Suppressor macrophage (primary cell): ENCODE data around the gene SLC14A1.
A peak's percentile ranks its signal among the peaks of the same experiment; 100 is the strongest.

Source experiments
- DNase-seq, 4 experiments: peaks; one replicate each; pipeline ENCODE4 v3.0.0-alpha.2; 2020 to 2022
- total RNA-seq, 17 experiments: gene quantifications; one replicate each; lab custom pipeline; 2026; ENCODE audit warnings: mixed read lengths in 6 of 17, inconsistent platforms in 3 of 17; lab: John Stamatoyannopoulos, UW

SLC14A1 gene
- 0 to 3.5 (median 0) reads per million in 17 experiments for total RNA-seq

DNA sequence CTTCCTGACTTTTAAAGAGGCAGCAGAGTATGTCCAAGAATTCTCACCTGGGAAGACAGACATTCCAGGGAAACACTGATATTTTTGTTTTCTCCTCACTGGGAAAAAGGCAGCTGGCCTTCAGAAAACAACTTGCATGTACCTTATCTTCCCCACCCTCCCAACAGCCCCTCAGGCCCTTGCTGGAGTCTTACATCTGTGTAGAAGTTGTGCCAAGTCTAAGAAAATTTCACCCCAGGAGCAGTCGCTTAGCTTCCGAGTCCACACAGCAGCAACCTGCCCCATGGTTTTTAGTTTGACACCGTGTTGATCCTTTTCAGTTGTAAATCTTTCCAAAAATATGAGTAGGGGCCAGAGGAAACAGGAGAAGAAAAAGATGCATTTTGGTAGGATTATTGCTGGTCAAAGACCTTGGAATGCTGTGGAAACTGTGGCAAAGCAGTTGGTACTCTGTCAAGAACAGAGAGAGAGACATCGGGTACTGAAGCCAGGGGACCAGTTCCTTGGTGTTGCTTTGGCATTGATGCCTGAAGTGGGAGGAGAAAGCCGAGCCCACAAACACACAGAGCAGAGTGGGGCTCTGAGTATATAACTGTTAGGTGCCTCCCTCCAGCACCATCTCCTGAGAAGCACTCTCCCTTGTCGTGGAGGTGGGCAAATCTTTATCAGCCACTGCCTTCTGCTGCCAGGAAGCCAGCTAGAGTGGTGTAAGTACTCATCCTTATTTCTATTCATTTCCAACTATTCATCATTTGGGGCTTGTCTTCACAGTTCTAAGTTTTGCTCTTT is at the start of gene SLC14A1:
SLC14A1 (plus strand) TSS at position 615 of the 789 bp plus-strand sequence. CDS start 6,140 bp downstream, outside the sequence.
- no peak for DNase-seq

- DNase-seq, result no peak
Observed at GRCh38 chr18:45677276-45677807, 46.6 kb upstream of the SLC14A1 start.

DNA sequence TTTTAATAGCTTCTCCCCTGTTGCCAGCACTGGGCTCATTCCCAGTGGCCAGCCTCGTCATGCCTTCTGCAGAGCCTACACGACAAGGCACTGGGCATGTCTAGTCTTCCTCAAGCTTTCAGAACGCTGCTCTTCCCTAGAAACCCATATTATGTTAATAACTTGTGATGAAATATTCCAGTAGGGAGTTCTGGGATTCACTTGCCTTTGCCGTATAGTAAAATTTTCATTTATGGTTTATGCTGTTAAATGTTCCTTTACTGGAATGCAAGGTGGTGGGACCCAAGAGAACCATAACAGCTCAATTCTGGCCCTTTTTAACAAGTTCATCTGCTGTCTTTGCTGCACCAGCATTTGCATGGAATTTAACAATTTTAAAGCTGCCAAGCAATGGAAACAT is 45.5 kb upstream of the SLC14A1 start:
- no peak for DNase-seq

DNA sequence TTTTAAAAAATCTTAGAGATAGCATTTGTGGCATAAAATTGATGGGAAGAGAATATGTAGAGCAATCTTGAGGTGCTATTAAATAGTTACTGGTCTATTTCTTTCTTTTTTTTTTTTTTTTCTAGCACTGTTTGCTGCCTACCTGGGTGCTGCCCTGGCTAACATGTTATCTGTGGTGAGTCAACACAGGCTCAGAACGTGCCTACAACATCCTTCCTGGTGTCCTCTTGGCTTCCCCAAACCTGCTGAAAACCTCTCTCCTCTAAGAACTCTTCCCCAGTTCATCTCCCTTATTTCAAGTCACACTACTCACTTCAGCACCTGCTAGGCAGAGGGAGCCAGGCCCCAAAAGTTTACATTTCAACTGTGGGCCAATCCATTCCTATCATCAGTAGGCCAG is 45.1 kb upstream of the SLC14A1 start:
- DNase-seq, result no peak

GRCh38 chr18:45680066-45680690 is 43.8 kb upstream of the SLC14A1 start:
- DNase-seq, result peak in 1 of 4 experiments; percentile 52

DNA sequence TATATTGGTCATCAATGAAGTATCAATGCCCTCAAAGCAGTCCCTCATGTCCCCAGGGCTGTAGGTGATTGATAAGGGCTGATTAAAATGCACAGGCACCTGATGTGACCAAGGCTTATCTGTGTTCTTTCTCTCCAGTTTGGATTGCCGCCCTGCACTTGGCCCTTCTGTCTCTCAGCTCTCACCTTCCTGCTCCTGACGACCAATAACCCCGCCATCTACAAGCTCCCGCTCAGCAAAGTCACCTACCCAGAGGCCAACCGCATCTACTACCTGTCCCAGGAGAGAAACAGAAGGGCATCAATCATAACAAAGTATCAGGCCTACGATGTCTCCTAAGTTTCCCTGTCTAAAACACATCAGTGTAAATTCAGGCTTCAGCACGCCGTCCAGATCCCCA is 41.8 kb upstream of the SLC14A1 start:
- no peak for DNase-seq

- no peak for DNase-seq
Observed at GRCh38 chr18:45684341-45685115, 39.5 kb upstream of the SLC14A1 start.

DNA sequence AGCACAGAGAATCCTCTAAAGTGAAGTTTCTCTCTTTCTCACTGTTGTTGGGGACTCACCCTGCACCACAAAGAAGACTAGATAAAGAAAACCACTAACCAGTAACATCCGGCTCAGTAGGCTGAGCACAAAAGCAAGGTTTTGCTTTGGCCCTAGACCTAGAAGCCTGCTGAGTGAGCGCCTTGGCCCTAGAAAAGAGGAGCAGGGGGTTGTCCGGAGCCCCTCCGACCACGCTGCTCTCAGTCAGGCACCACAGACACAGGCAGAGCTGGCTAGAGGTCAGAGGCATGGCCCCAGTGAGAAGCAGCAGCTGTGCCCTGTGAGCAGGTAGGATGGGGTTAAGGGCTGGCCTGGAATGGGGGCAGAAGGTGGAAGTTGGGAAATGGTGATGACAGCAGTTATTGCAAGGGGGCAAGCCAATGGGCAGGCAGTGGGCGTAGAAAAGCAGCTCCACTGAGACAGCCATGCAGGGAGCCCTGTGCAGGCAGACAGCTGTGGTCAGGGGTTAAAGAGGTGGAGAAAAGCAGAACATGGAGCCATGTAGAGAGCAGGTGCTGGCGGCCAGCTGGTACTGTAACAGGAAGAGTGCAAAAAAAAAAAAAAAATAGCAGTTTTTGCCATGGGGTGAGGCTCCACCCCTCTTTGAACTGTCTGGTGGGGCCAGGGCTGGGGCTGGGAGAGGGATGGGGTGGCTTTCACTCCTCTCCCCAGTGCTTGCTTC is 36.9 kb upstream of the SLC14A1 start:
- DNase-seq, result peak; percentile 84 to 94 (median 87)

DNA sequence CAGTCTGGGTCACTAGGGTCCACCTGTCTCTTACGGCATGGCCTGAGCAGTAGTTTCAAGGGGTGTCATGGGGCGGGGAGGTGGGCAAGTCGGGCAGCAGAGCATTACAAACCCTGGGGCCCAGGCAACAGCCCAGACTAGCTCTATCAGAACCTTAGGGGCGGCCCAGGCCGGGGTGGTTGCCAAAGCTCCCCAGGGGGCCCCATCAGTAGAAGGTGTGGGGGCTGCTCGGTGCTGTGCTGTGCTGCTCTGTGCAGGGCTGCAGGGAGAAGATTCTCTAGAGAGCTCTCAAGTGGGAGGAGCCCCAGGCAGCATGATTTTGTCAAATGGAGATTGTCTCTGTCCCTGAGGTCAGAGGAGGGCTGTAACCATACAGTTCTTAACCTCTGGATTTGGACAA is 36.4 kb upstream of the SLC14A1 start:
- DNase-seq, result peak in 1 of 4 experiments; percentile 14

DNA sequence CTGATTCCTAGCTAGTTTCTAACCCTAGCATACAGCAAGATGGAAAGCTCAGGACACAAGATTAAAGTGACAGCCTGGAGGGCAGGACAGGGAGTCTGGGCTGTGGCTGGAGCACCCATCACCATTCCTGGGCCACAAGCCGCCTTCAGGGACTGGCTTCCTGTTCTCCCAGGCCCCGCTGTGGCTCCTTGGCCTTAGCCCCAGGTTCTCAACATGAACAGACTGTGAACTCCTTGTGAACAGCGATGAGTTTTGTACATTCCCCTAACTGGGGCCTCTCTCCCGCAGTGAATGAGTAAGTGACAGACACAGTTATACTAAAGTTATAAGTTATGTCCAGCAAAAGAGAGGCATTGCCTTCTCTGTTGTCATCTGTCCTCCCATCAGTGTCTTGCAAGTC is 35.9 kb upstream of the SLC14A1 start:
- DNase-seq, result peak in 1 of 4 experiments; percentile 17

DNA sequence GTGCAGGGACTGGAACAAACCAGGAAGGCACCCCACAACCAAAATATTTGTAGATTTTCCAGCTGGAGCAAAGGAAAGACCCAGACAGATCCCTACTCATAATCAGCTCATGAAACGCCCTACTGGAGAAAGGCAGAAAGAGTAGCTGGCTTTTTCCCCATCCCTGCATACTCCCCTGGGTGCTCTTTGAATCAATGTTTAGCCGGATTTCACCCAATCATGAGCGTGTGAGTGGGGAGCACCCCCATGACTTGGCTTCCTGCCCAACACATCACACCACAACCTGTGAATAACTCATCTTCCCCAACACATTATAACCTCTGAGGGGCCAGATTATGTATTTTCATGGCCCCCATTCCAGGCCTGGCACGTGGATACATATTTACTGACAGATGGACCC is 35.1 kb upstream of the SLC14A1 start:
- DNase-seq, result peak in 3 of 4 experiments; percentile 24 to 56 (median 34)

DNA sequence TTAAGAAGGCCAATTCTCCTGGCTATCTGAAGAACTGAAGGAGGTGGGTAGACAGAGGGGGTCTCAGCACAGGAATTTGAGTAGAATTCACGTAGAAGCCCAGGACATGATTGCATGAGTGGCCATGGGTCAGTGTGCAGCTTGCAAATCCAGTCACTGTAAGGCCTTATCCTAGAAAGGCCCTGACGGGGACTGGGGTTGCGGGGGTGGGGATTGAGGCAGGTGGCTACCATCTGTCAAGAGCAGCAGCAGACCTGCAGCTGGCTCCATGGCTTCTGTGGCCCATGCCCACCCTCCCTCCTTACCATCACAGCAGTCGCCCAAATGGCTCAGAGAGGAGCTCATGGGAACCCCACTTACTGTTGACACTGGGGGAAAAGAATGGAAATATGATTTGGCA is 34.6 kb upstream of the SLC14A1 start:
- no peak for DNase-seq

DNA sequence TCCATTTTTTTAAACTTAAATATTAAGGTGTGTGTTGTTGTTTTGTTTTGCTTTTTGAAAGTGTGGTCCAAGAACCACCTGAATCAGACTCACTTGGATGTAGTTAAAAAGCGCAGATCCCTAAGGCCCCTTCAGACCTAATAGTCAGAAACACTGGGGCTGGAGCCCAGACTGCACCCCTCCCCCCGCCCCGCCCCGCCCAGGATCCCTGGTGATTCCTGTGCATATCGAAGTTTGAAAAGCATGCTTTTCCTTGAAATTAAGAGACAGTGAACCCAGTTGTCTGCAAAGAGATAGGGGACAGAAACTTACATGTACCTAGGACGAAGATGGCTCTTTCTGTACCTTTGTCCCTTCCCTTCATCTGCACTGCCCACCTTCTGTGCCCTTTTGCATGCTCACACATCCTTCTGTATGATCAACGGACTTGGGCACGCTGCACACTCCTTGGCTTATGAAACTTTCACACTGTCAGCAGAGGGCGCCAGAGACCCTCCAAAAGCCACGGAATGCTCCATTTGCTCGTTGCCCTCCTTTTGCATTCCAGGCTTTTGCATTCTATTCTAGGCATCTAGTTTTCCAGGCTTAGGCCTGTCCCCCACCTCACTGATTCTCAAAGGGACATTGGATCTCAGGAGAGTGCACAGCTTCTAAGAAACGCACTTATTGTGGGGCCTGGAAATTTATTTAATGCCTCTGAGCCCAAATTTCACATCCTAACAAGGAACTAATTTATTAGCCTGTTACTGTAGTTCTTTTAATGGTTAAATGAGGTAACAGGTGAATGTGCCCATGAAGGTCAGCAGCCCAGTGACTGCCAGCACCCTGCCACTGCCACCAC is 32.8 kb upstream of the SLC14A1 start:
- peak; percentile 81 to 90 (median 88) for DNase-seq

DNA sequence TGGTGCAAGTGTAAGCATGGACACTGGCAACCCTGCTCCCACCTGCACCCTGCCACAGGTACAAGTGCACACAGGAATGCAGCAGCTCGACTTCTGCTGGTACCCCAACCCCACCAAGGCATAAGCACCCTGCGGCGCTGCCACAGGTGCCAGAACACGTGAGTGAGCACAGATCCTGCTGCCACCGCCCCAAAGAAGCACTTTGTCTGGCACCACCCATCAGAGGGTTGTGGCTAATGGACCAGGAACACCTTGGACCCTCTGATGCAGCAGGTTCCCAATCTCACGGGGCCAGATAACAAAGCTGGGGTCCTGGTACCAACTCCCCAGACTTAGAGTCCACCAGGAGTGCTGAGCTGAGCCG is 32.2 kb upstream of the SLC14A1 start:
- no peak for DNase-seq

GRCh38 chr18:45702708-45703265 is 21.2 kb upstream of the SLC14A1 start:
- no peak for DNase-seq

GRCh38 chr18:45708831-45709230 is 15.2 kb upstream of the SLC14A1 start:
- no peak for DNase-seq

- DNase-seq, result no peak
Observed at GRCh38 chr18:45712061-45712460, 11.9 kb upstream of the SLC14A1 start.

- no peak for DNase-seq
Observed at GRCh38 chr18:45713239-45713638, 10.7 kb upstream of the SLC14A1 start.

DNA sequence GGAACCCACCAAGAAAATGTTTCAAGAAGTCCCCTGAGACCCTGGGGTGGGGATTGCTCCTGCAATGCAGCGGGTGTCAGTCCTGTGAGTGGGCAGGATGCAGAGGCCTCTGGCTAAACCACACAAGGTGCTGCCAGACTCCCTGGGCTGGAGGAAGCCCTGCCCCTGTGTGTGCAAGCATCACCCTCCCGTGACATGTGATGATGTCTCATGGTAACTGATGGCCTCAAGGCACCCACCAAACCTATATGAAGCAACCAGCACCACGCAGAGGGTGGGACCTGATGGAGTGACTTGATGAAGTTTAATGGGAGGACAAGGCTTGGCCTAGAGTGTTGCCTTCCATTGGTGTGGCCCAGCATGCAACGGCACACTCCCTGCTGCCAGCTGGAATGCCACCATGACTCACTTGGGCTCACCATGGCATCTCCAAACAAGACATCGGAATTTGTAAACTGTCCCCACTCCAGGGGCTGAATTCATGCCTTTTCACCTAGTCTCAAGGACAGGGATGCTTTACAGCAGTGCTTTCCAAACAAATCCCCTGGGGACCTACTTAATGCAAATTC is 8.7 kb upstream of the SLC14A1 start:
- DNase-seq, result peak in 3 of 4 experiments; percentile 35 to 37 (median 36)

GRCh38 chr18:45719106-45719505 is 4.9 kb upstream of the SLC14A1 start:
- DNase-seq, result no peak

DNA sequence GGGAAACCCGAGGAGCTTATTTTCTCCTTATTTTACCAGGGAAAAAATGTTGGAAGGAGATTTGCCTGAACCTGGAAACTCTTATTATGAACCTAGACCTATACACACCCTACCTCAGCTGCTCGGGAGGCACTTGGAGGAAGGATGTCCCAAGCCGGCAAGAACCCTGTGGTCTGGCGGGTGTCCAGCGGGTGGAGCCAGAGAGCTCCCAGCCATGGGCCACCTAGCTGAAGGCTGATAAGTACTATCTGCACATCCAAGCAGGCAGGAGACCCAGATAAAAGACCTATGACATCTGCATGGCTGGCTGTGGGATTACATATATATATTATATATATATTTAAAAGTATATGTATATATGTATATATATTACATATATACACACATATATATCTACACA is 1.1 kb upstream of the SLC14A1 start:
- DNase-seq, result peak; percentile 81 to 89 (median 88)
